ENCODE results near the gene SMIM11. TPM values are rescaled to one million over a fixed set of nuclear protein-coding genes. Genes with fewer than 3 reads are reported as not detected.

The SMIM11 gene
- total and polyA plus RNA-seq, 4 experiments from 2014 or later, result 4.9 to 18.5 (median 10.2) TPM

GRCh38 chr21:34344584-34344983 lies 30.7 kb upstream of the SMIM11 start:
- peak overlapping the region in 1 of 7 donors; percentile 16 for H3K27ac Mint-ChIP-seq
- no peaks in the 10 kb centered on the region for H3K9me3 Mint-ChIP-seq

GRCh38 chr21:34345091-34345871 lies 30.0 kb upstream of the SMIM11 start:
- H3K36me3 Mint-ChIP-seq, result no peaks in the 10 kb centered on the region
- ChIA-PET POLR2A (ENCODE audit: partially characterized antibody) (no interaction called here), CTCF (ENCODE audit: partially characterized antibody) (interaction anchor here (1.1 to 15.7 kb wide), 2 partner anchors 400 to 422 kb away, joined by 3 to 335 read pairs; no protein-coding TSS in a partner anchor)
- no peaks in the 10 kb centered on the region for H3K27me3 ChIP-seq (ENCODE audit: insufficient read depth, low read length)
- H3K4me3 ChIP-seq (ENCODE audit: low read length in 2 of 2), result no peak overlapping the region
- H3K27me3 Mint-ChIP-seq, result peaks cover 3% of the 10 kb centered on the region in 2 donors
- intact Hi-C loops (cut with micrococcal nuclease), result no loop called here
- H3K4me1 Mint-ChIP-seq, result peaks cover 4 to 6% (median 5%) of the 10 kb centered on the region in 4 donors
- H3K27ac ChIP-seq (ENCODE audit: low read depth, low read length), result no peak overlapping the region
- peak overlapping the region in 1 of 7 donors; percentile 23 for H3K27ac Mint-ChIP-seq
- no peaks in the 10 kb centered on the region for H3K9me3 Mint-ChIP-seq
- no peaks in the 10 kb centered on the region for H3K9me3 ChIP-seq (ENCODE audit: control insufficient read depth in 1 of 2, low read length in 2 of 2)
- H3K4me3 Mint-ChIP-seq, result no peak overlapping the region
- DNase-seq, result no peak
- no peaks in the 10 kb centered on the region for H3K4me1 ChIP-seq (ENCODE audit: insufficient read depth, low read length)
- H3K36me3 ChIP-seq (ENCODE audit: insufficient read depth, low read length), result no peaks in the 10 kb centered on the region

More at GRCh38 chr21:34344584-34344983, 30.7 kb upstream of the SMIM11 start:
- peaks cover 4 to 6% (median 5%) of the 10 kb centered on the region in 4 donors for H3K4me1 Mint-ChIP-seq
- Histone ChIP-seq H3K9me3 (ENCODE audit: control insufficient read depth in 1 of 2, low read length in 2 of 2) (no peaks in the 10 kb centered on the region), H3K4me1 (ENCODE audit: insufficient read depth, low read length) (no peaks in the 10 kb centered on the region), H3K27me3 (ENCODE audit: insufficient read depth, low read length) (no peaks in the 10 kb centered on the region), H3K27ac (ENCODE audit: low read depth, low read length) (no peak overlapping the region), H3K4me3 (ENCODE audit: low read length in 2 of 2) (no peak overlapping the region), H3K36me3 (ENCODE audit: insufficient read depth, low read length) (no peaks in the 10 kb centered on the region)
- ChIA-PET POLR2A (ENCODE audit: partially characterized antibody) (no interaction called here), CTCF (ENCODE audit: partially characterized antibody) (interaction anchor here (1.1 to 15.7 kb wide), 2 partner anchors 399 to 421 kb away, joined by 3 to 335 read pairs; no protein-coding TSS in a partner anchor)
- no peak for DNase-seq
- peaks cover 3 to 6% of the 10 kb centered on the region in 2 donors for H3K27me3 Mint-ChIP-seq
- no peaks in the 10 kb centered on the region for H3K36me3 Mint-ChIP-seq
- intact Hi-C loops (cut with micrococcal nuclease), result no loop called here
- no peak overlapping the region for H3K4me3 Mint-ChIP-seq

- H3K4me3 Mint-ChIP-seq, result no peak overlapping the region
- H3K9me3 Mint-ChIP-seq, result no peaks in the 10 kb centered on the region
- no peak overlapping the region for H3K27ac Mint-ChIP-seq
- no peak overlapping the region for H3K27ac ChIP-seq (ENCODE audit: low read depth, low read length)
- DNase-seq, result no peak
- H3K4me1 ChIP-seq (ENCODE audit: insufficient read depth, low read length), result no peaks in the 10 kb centered on the region
- H3K4me3 ChIP-seq (ENCODE audit: low read length in 2 of 2), result no peak overlapping the region
- no peaks in the 10 kb centered on the region for H3K9me3 ChIP-seq (ENCODE audit: control insufficient read depth in 1 of 2, low read length in 2 of 2)
- CTCF ChIA-PET (ENCODE audit: partially characterized antibody), result interaction anchor here (0.6 to 15.7 kb wide), 4 partner anchors 9 to 826 kb away, joined by 3 to 335 read pairs (median 7); no protein-coding TSS in a partner anchor
- intact Hi-C loops (cut with micrococcal nuclease), result no loop called here
- H3K36me3 ChIP-seq (ENCODE audit: insufficient read depth, low read length), result no peaks in the 10 kb centered on the region
- no peaks in the 10 kb centered on the region for H3K36me3 Mint-ChIP-seq
- H3K27me3 ChIP-seq (ENCODE audit: insufficient read depth, low read length), result no peaks in the 10 kb centered on the region
- POLR2A ChIA-PET (ENCODE audit: partially characterized antibody), result interaction anchor here (1.3 kb wide), 1 partner anchor 422 kb away, joined by 4 read pairs; no protein-coding TSS in a partner anchor
- peaks cover 4 to 6% (median 5%) of the 10 kb centered on the region in 4 donors for H3K4me1 Mint-ChIP-seq
- H3K27me3 Mint-ChIP-seq, result peaks cover 3% of the 10 kb centered on the region in 2 donors
These were observed 29.4 kb upstream of the SMIM11 start for GRCh38 chr21:34345892-34346291.

- peaks cover 3 to 6% of the 10 kb centered on the region in 2 donors for H3K27me3 Mint-ChIP-seq
- no peak for DNase-seq
- H3K36me3 Mint-ChIP-seq, result no peaks in the 10 kb centered on the region
- Histone ChIP-seq H3K27ac (ENCODE audit: low read depth, low read length) (no peak overlapping the region), H3K4me3 (ENCODE audit: low read length in 2 of 2) (no peak overlapping the region), H3K27me3 (ENCODE audit: insufficient read depth, low read length) (no peaks in the 10 kb centered on the region), H3K4me1 (ENCODE audit: insufficient read depth, low read length) (no peaks in the 10 kb centered on the region), H3K36me3 (ENCODE audit: insufficient read depth, low read length) (no peaks in the 10 kb centered on the region), H3K9me3 (ENCODE audit: control insufficient read depth in 1 of 2, low read length in 2 of 2) (no peaks in the 10 kb centered on the region)
- intact Hi-C loops (cut with micrococcal nuclease), result no loop called here
- POLR2A ChIA-PET (ENCODE audit: partially characterized antibody), result interaction anchor here (1.2 to 2.1 kb wide), 4 partner anchors 401 to 434 kb away, joined by 5 to 57 read pairs (median 10); partner anchors contain the start of gene ATP5PO
- peaks cover 4 to 6% (median 5%) of the 10 kb centered on the region in 4 donors for H3K4me1 Mint-ChIP-seq
- peaks cover 0 to 3% (median 0%) of the 10 kb centered on the region in 8 donors for H3K9me3 Mint-ChIP-seq
- H3K27ac Mint-ChIP-seq, result peak overlapping the region in 1 of 7 donors; percentile 61
- peak overlapping the region in 1 of 8 donors; percentile 31 for H3K4me3 Mint-ChIP-seq
- CTCF ChIA-PET (ENCODE audit: partially characterized antibody), result interaction anchor here (0.7 to 15.7 kb wide), 23 partner anchors 7 to 1262 kb away, joined by 3 to 335 read pairs (median 7); partner anchors contain the start of gene KCNE2
These were observed 26.3 kb upstream of the SMIM11 start for GRCh38 chr21:34348890-34349519.

GRCh38 chr21:34351786-34352241 lies 23.5 kb upstream of the SMIM11 start:
- no peak overlapping the region for H3K27ac ChIP-seq (ENCODE audit: low read depth, low read length)
- H3K36me3 ChIP-seq (ENCODE audit: insufficient read depth, low read length), result no peaks in the 10 kb centered on the region
- Mint-ChIP-seq H3K27me3 (peaks cover 19 to 20% of the 10 kb centered on the region in 2 donors), H3K27ac (no peak overlapping the region), H3K4me3 (no peak overlapping the region), H3K36me3 (no peaks in the 10 kb centered on the region), H3K4me1 (peaks cover 4 to 6% (median 5%) of the 10 kb centered on the region in 4 donors), H3K9me3 (peaks cover 0 to 3% (median 0%) of the 10 kb centered on the region in 8 donors)
- peak in 2 of 5 donors; percentile 2 to 15 for DNase-seq
- no peaks in the 10 kb centered on the region for H3K9me3 ChIP-seq (ENCODE audit: control insufficient read depth in 1 of 2, low read length in 2 of 2)
- no peaks in the 10 kb centered on the region for H3K27me3 ChIP-seq (ENCODE audit: insufficient read depth, low read length)
- POLR2A ChIA-PET (ENCODE audit: partially characterized antibody), result no interaction called here
- CTCF ChIA-PET (ENCODE audit: partially characterized antibody), result interaction anchor here (1.8 to 15.7 kb wide), 3 partner anchors 10 to 428 kb away, joined by 4 to 335 read pairs (median 6); no protein-coding TSS in a partner anchor
- no peak overlapping the region for H3K4me3 ChIP-seq (ENCODE audit: low read length in 2 of 2)
- H3K4me1 ChIP-seq (ENCODE audit: insufficient read depth, low read length), result no peaks in the 10 kb centered on the region
- intact Hi-C loops (cut with micrococcal nuclease), result no loop called here

GRCh38 chr21:34352556-34352955 lies 22.8 kb upstream of the SMIM11 start:
- H3K36me3 ChIP-seq (ENCODE audit: insufficient read depth, low read length), result no peaks in the 10 kb centered on the region
- no peak overlapping the region for H3K27ac Mint-ChIP-seq
- H3K36me3 Mint-ChIP-seq, result no peaks in the 10 kb centered on the region
- peaks cover 4 to 6% (median 5%) of the 10 kb centered on the region in 4 donors for H3K4me1 Mint-ChIP-seq
- intact Hi-C loops (cut with micrococcal nuclease), result no loop called here
- H3K4me3 ChIP-seq (ENCODE audit: low read length in 2 of 2), result no peak overlapping the region
- peaks cover 20 to 22% of the 10 kb centered on the region in 2 donors for H3K27me3 Mint-ChIP-seq
- H3K9me3 Mint-ChIP-seq, result peaks cover 0 to 4% (median 0%) of the 10 kb centered on the region in 8 donors
- no peak overlapping the region for H3K27ac ChIP-seq (ENCODE audit: low read depth, low read length)
- H3K4me1 ChIP-seq (ENCODE audit: insufficient read depth, low read length), result no peaks in the 10 kb centered on the region
- POLR2A ChIA-PET (ENCODE audit: partially characterized antibody), result no interaction called here
- DNase-seq, result no peak
- no peak overlapping the region for H3K4me3 Mint-ChIP-seq
- CTCF ChIA-PET (ENCODE audit: partially characterized antibody), result interaction anchor here (1.4 to 15.7 kb wide), 2 partner anchors 10 to 429 kb away, joined by 4 to 335 read pairs; no protein-coding TSS in a partner anchor
- no peaks in the 10 kb centered on the region for H3K9me3 ChIP-seq (ENCODE audit: control insufficient read depth in 1 of 2, low read length in 2 of 2)
- H3K27me3 ChIP-seq (ENCODE audit: insufficient read depth, low read length), result no peaks in the 10 kb centered on the region
